GM19324 (cell line): ENCODE results near the gene GBP2.
"Not testable (repeated sequence)": the region's sequence is repeated elsewhere in the genome, so short reads cannot be mapped to it uniquely, and the experiment has no call there.

Experiments used
- ATAC-seq: cut with Tn5 transposase; IDR thresholded peaks from one replicate; pipeline ENCODE4 v1.9.1; 2021; ENCODE audit warnings: mild to moderate bottlenecking, moderate library complexity; ENCODE audit not compliant: unreplicated experiment, low FRiP score

The GBP2 gene

GRCh38 chr1:89125913-89126580 lies at the start of gene GBP2:
Gene GBP2 (minus strand): TSS chr1:89126114. CDS start chr1:89121966, 4,148 bp downstream.
- peak; percentile 52 for ATAC-seq

- ATAC-seq: no peak
Observed at GRCh38 chr1:89174491-89174890, 48.6 kb upstream of the GBP2 start.

GRCh38 chr1:89172468-89173143 lies 46.7 kb upstream of the GBP2 start:
- ATAC-seq: no peak

GRCh38 chr1:89171067-89171438 lies 45.1 kb upstream of the GBP2 start:
- ATAC-seq: no peak

- no peak for ATAC-seq
Observed at GRCh38 chr1:89170170-89171066, 44.5 kb upstream of the GBP2 start.

- ATAC-seq: no peak
Observed at GRCh38 chr1:89169166-89169565, 43.3 kb upstream of the GBP2 start.

- ATAC-seq: no peak
Observed at GRCh38 chr1:89167590-89168230, 41.8 kb upstream of the GBP2 start.

GRCh38 chr1:89166705-89167104 lies 40.8 kb upstream of the GBP2 start:
- ATAC-seq: no peak

- no peak for ATAC-seq
Observed at GRCh38 chr1:89165811-89166210, 39.9 kb upstream of the GBP2 start.

- ATAC-seq: no peak
Observed at GRCh38 chr1:89151047-89151446, 25.1 kb upstream of the GBP2 start.

- no peak for ATAC-seq
Observed at GRCh38 chr1:89149976-89150375, 24.1 kb upstream of the GBP2 start.

- no peak for ATAC-seq
Observed at GRCh38 chr1:89149229-89149628, 23.3 kb upstream of the GBP2 start.

- ATAC-seq: no peak
Observed at GRCh38 chr1:89147678-89148658, 22.1 kb upstream of the GBP2 start.

- ATAC-seq: no peak
Observed at GRCh38 chr1:89146721-89147120, 20.8 kb upstream of the GBP2 start.

- no peak for ATAC-seq
Observed at GRCh38 chr1:89143484-89143883, 17.6 kb upstream of the GBP2 start.

GRCh38 chr1:89142160-89142559 lies 16.2 kb upstream of the GBP2 start:
- no peak for ATAC-seq

- ATAC-seq: no peak
Observed at GRCh38 chr1:89133747-89134146, 7.8 kb upstream of the GBP2 start.

GRCh38 chr1:89130716-89131115 lies 4.8 kb upstream of the GBP2 start:
- ATAC-seq: no peak

GRCh38 chr1:89129911-89130310 lies 4.0 kb upstream of the GBP2 start:
- ATAC-seq: no peak

- ATAC-seq: not testable (repeated sequence)
Observed at GRCh38 chr1:89128003-89128458, 2.1 kb upstream of the GBP2 start.
